HepG2 (cell line): ENCODE data around the gene ACAP3.

Experiments
- CTCF ChIP-seq: sonication (generic); formaldehyde crosslinking; IDR thresholded peaks from 2 replicates; pipeline ENCODE4 v1.5.0; 2020; ENCODE audit warnings: mild to moderate bottlenecking, missing genetic modification reagents, moderate library complexity
- NR3C1 ChIP-seq: sonication (generic); formaldehyde crosslinking; IDR thresholded peaks from 2 replicates; pipeline ENCODE4 v1.4.0; 2020; ENCODE audit warnings: missing genetic modification reagents
- POLR2A ChIP-seq, 2 experiments: IDR thresholded peaks; 2 replicates each; pipeline ENCODE4 v1.6.1; 2011; ENCODE audit warnings: low read depth in 2 of 2, low read length in 2 of 2, mild to moderate bottlenecking in 1 of 2, moderate library complexity in 1 of 2; ENCODE audit not compliant: insufficient read depth in 1 of 2
- SALL2 ChIP-seq: sonication (generic); formaldehyde crosslinking; IDR thresholded peaks from 2 replicates; pipeline ENCODE4 v1.8.1; 2023; ENCODE audit warnings: mild to moderate bottlenecking, missing genetic modification reagents, inconsistent platforms

- TF ChIP-seq NR3C1 (CRISPR knock-in tag): no peak
- no peak for TF ChIP-seq POLR2A (IDR thresholded peaks at IDR 0.05; ENCODE audit: insufficient read depth in 1 of 2, low read depth in 2 of 2, low read length in 2 of 2)
- no peak for TF ChIP-seq CTCF (CRISPR knock-in tag)
- no peak for TF ChIP-seq SALL2 (CRISPR knock-in tag)
Observed at GRCh38 chr1:1293263-1294249, 14.2 kb downstream of the ACAP3 start.
